ENCODE data around the gene DCXR.
A peak's percentile ranks its signal among the peaks of the same experiment; 100 is the strongest.

The DCXR gene

GRCh38 chr17:82062984-82063368, 25.5 kb upstream of the DCXR start:
- no peaks in the 10 kb centered on the region for H3K9me3 Mint-ChIP-seq
- H3K36me3 Mint-ChIP-seq = peaks cover 8 to 20% of the 10 kb centered on the region in 2 donors
- no peak overlapping the region for H3K4me3 Mint-ChIP-seq
- H3K27ac Mint-ChIP-seq = no peak overlapping the region
- no peak for ATAC-seq (replicated peaks)
- no peaks in the 10 kb centered on the region for H3K27me3 Mint-ChIP-seq
- peaks cover 5 to 34% of the 10 kb centered on the region in 2 donors for H3K4me1 Mint-ChIP-seq
- no peak for DNase-seq

- H3K9me3 Mint-ChIP-seq = no peaks in the 10 kb centered on the region
- no peak overlapping the region for H3K4me3 Mint-ChIP-seq
- H3K27ac Mint-ChIP-seq = peak overlapping the region; percentile 77
- H3K4me1 Mint-ChIP-seq = peaks cover 5 to 34% of the 10 kb centered on the region in 2 donors
- ATAC-seq (replicated peaks) (no peak), DNase-seq (no peak)
- H3K27me3 Mint-ChIP-seq = no peaks in the 10 kb centered on the region
- H3K36me3 Mint-ChIP-seq = peaks cover 12 to 24% of the 10 kb centered on the region in 2 donors
These were observed 24.8 kb upstream of the DCXR start for GRCh38 chr17:82062076-82062983.

DNA sequence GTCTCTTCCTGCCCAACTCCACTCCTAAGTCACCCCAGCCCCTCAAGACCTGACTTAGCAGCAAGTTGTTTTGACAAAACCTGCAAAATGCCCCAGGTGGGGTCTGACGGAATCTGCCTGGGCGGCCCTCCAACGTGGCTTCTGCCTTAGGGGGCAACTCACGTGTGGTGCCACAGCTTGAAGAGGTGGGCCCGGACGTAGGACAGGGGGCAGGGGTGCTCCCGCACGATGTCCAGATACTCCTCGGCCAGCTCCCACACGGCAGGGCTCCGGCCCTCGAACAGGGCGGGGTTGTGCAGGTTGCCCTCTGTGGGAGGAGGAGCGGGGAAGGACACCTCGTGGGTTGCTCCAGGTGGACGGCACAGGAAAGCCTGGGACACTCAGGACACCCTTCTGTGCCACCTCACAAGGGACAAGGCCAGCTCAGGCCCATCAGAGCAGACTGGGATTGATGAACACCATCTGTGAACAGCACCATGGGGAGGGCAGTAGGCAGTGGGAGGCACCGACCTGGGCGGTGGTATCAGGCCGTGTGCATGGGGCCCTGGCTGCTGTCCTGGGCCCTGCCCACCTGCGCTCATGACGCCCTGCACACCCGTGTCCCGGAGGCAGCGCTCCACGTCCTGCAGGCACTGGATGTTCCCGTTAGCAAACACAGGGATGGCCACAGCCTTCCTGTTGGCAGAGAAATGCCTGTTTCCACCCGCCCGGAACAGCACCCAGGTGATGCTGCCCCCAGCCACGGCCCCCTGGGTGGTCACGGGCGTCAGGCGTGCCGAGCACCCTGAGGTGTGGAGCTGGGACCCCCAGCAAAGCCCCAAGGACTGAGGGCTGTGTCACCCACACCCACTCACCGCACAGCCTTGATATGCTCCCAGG, 23.8 kb upstream of the DCXR start:
- Mint-ChIP-seq H3K27ac (peak overlapping the region; percentile 51), H3K36me3 (peaks cover 12 to 24% of the 10 kb centered on the region in 2 donors), H3K27me3 (no peaks in the 10 kb centered on the region), H3K4me3 (no peak overlapping the region), H3K4me1 (peaks cover 5 to 30% of the 10 kb centered on the region in 2 donors), H3K9me3 (no peaks in the 10 kb centered on the region)
- DNase-seq (no peak), ATAC-seq (replicated peaks) (no peak)

- H3K4me3 Mint-ChIP-seq = no peak overlapping the region
- H3K36me3 Mint-ChIP-seq = peaks cover 16 to 28% of the 10 kb centered on the region in 2 donors
- ATAC-seq (replicated peaks) (no peak), DNase-seq (no peak)
- no peaks in the 10 kb centered on the region for H3K27me3 Mint-ChIP-seq
- H3K9me3 Mint-ChIP-seq = no peaks in the 10 kb centered on the region
- H3K4me1 Mint-ChIP-seq = peaks cover 5 to 26% of the 10 kb centered on the region in 2 donors
- peak overlapping the region; percentile 42 for H3K27ac Mint-ChIP-seq
These were observed 23.1 kb upstream of the DCXR start for GRCh38 chr17:82060614-82061013.

DNA sequence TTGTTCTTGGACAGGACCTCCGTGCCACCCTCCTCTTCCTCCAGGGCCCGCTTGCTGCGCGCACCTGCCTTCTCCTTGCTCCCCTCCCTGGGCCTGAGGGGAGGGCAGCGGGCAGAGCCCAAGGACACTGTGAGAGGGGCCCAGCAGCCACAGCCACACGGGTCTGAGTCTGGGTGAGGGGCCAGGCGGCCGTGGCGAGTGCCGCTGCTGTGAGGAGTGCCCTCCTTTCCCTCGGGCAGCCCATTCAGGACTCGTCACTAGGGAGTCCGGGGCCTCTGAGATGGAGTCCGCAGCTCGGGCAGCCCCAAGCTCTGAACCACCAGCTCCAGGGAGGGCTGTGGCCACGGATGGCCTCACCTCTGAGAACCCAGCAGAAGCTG, 22.5 kb upstream of the DCXR start:
- no peaks in the 10 kb centered on the region for H3K27me3 Mint-ChIP-seq
- peak overlapping the region; percentile 37 for H3K27ac Mint-ChIP-seq

DNA sequence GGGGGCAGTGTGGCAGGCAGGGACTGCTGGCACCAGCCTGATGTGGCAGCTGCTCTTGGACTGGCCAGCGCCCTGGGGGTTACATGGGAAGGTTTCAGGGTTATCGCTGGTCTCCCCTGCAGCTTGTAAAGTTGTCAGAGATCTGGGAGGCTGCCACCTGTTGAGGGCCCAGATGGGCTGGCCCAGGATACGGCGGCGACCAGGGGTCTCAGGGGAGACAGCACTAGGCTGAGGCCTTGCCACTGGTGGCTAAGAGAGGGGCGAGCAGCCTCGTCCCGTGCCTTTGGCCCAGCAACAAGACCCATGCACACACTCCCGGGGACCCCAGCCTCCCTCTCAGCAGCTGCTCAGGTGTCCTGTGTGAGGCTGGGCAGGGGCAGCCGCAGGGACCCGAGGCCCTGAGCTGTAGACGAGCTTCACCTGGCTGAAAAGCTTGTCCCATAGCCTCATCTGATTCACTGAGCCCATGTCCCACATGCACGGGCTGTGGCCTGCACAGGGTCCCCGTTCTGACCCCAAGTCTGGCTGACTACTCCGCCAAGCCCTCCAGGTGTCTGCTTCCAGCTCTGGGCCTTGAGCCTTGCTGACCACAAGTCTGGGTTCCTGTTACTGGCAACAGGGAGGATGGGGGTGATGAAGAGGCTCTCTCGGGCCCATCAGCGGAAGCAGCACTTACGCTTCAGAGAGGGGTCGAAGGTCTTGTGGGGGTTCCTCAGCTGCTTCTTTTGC, 21.9 kb upstream of the DCXR start:
- Mint-ChIP-seq H3K27ac (no peak overlapping the region), H3K27me3 (no peaks in the 10 kb centered on the region), H3K4me3 (no peak overlapping the region)

More for the DNA sequence above, 22.5 kb upstream of the DCXR start:
- no peaks in the 10 kb centered on the region for H3K9me3 Mint-ChIP-seq
- no peak for ATAC-seq (replicated peaks)
- DNase-seq = no peak
- H3K4me1 Mint-ChIP-seq = peaks cover 7 to 26% of the 10 kb centered on the region in 2 donors
- no peak overlapping the region for H3K4me3 Mint-ChIP-seq
- peaks cover 18 to 31% of the 10 kb centered on the region in 2 donors for H3K36me3 Mint-ChIP-seq

GRCh38 chr17:82058855-82059249, 21.4 kb upstream of the DCXR start:
- DNase-seq (no peak), ATAC-seq (replicated peaks) (no peak)
- peaks cover 20 to 34% of the 10 kb centered on the region in 2 donors for H3K36me3 Mint-ChIP-seq
- H3K27me3 Mint-ChIP-seq = no peaks in the 10 kb centered on the region
- no peaks in the 10 kb centered on the region for H3K9me3 Mint-ChIP-seq
- peaks cover 4 to 22% of the 10 kb centered on the region in 2 donors for H3K4me1 Mint-ChIP-seq
- H3K27ac Mint-ChIP-seq = peak overlapping the region; percentile 56
- H3K4me3 Mint-ChIP-seq = no peak overlapping the region

More for the DNA sequence above, 21.9 kb upstream of the DCXR start:
- no peak for ATAC-seq (replicated peaks)
- Mint-ChIP-seq H3K9me3 (no peaks in the 10 kb centered on the region), H3K36me3 (peaks cover 20 to 34% of the 10 kb centered on the region in 2 donors), H3K4me1 (peaks cover 7 to 22% of the 10 kb centered on the region in 2 donors)
- DNase-seq = no peak

GRCh38 chr17:82058230-82058854, 20.8 kb upstream of the DCXR start:
- no peaks in the 10 kb centered on the region for H3K9me3 Mint-ChIP-seq
- ATAC-seq (replicated peaks) (no peak), DNase-seq (no peak)
- H3K36me3 Mint-ChIP-seq = peaks cover 20 to 34% of the 10 kb centered on the region in 2 donors
- H3K27ac Mint-ChIP-seq = peak overlapping the region; percentile 56
- peaks cover 6 to 26% of the 10 kb centered on the region in 2 donors for H3K4me1 Mint-ChIP-seq
- H3K4me3 Mint-ChIP-seq = no peak overlapping the region
- H3K27me3 Mint-ChIP-seq = no peaks in the 10 kb centered on the region

- ATAC-seq (replicated peaks) = no peak
- Mint-ChIP-seq H3K9me3 (no peaks in the 10 kb centered on the region), H3K4me3 (no peak overlapping the region), H3K4me1 (peaks cover 10 to 34% of the 10 kb centered on the region in 2 donors), H3K36me3 (peaks cover 20 to 32% of the 10 kb centered on the region in 2 donors), H3K27me3 (no peaks in the 10 kb centered on the region), H3K27ac (peak overlapping the region; percentile 59)
- DNase-seq = no peak
These were observed 19.5 kb upstream of the DCXR start for GRCh38 chr17:82056729-82057621.

DNA sequence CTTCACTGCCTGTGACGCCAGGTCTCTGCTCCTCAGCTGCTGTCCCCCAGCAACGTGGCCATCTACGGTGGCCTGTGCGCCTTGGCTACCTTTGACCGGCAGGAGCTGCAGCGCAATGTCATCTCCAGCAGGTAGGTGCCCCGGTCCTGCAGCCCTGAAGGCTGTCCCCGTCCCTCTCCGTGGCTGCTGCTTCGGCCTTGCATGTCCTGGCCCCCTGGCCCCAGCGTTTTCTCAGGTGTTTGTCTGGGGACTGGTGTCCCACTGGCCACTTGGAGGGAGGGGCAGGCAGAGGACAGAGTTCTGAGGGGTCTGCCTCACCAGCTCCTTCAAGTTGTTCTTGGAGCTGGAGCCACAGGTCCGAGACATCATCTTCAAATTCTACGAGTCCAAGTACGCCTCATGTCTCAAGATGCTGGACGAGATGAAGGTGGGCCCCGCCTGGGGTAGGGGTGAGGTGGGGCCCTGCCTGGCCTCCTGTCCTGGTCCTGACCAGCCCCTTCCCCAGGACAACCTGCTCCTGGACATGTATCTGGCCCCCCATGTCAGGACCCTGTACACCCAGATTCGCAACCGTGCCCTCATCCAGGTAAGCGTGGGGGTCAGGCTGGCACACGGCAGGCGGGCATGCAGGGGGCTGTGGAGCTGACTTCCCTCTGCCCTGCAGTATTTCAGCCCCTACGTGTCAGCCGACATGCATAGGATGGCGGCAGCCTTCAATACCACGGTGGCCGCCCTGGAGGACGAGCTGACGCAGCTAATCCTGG, 18.6 kb upstream of the DCXR start:
- Mint-ChIP-seq H3K36me3 (peaks cover 20 to 31% of the 10 kb centered on the region in 2 donors), H3K9me3 (no peaks in the 10 kb centered on the region)

DNA sequence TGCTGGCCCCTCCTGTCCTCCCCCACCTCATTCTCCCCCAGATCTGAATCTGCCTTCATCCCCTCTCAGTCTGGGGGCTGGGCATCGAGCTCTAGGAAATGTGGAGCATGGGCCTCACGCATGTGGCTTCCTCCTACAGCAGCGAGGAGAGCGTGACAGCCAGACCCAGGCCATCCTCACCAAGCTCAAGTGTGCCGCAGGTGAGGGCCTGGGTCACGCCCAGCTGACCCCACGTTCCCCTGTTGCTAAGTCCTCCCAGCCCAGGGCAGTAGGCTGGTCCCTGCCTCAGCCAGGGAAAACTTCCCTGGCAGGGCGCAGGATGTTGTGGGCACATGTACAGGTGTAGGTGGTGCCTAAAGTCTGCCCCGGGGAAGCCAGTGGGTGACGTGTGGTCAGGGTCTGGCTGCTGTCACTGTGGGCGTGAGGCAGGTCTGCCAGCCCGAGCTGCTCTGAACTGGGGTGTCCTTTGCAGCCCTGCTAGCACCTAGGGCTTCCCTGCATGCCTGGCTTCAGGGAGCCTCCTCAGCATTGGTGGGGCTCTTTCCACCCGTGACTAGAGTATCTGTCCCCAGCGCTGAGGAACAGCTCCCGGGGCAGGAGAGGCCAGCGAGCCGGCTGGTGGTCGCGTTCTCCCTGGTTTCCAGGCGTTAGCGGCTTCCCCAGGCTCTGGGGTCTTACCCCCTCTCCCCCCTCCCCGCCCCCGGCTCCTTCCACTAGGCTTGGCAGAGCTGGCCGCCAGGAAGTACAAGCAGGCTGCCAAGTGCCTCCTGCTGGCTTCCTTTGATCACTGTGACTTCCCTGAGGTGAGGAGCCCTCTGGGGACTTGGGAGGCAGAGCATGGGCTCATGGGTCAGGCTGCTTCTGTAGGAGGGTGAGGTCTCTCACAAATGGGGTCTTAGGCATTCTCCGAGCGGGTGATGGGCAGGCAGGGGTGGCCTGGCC, 17.8 kb upstream of the DCXR start:
- H3K9me3 Mint-ChIP-seq = no peaks in the 10 kb centered on the region
- H3K36me3 Mint-ChIP-seq = peaks cover 19 to 26% of the 10 kb centered on the region in 2 donors
- peak overlapping the region; percentile 89 for H3K27ac Mint-ChIP-seq
- H3K4me3 Mint-ChIP-seq = peak overlapping the region in 1 of 2 donors; percentile 29
- no peak for DNase-seq
- no peak for ATAC-seq (replicated peaks)
- peaks cover 15 to 34% of the 10 kb centered on the region in 2 donors for H3K4me1 Mint-ChIP-seq
- no peaks in the 10 kb centered on the region for H3K27me3 Mint-ChIP-seq

More for the DNA sequence above, 18.6 kb upstream of the DCXR start:
- H3K4me3 Mint-ChIP-seq = no peak overlapping the region
- H3K27ac Mint-ChIP-seq = no peak overlapping the region
- ATAC-seq (replicated peaks) (no peak), DNase-seq (no peak)
- peaks cover 10 to 32% of the 10 kb centered on the region in 2 donors for H3K4me1 Mint-ChIP-seq
- no peaks in the 10 kb centered on the region for H3K27me3 Mint-ChIP-seq
